Skeletal muscle satellite cell (primary cell): Measurements from ENCODE around the gene PPP1R3G.
A peak's percentile ranks its signal among the peaks of the same experiment; 100 is the strongest.

Source experiments
- H3K27me3 ChIP-seq: 2 replicates; pipeline ENCODE4 v1.7.0; 2013; ENCODE audit warnings: low read length; ENCODE audit not compliant: control insufficient read depth, insufficient read depth
- H3K36me3 ChIP-seq: 2 replicates; pipeline ENCODE4 v1.7.0; 2013; ENCODE audit warnings: mild to moderate bottlenecking, control low read depth, low read length; ENCODE audit not compliant: insufficient read depth
- H3K4me1 ChIP-seq: 2 replicates; pipeline ENCODE4 v1.7.0; 2013; ENCODE audit warnings: low read length; ENCODE audit not compliant: control insufficient read depth, insufficient read depth
- H3K4me2 ChIP-seq: 2 replicates; pipeline ENCODE4 v1.7.0; 2013; ENCODE audit warnings: mild to moderate bottlenecking, low read length
- H3K4me3 ChIP-seq: 2 replicates; pipeline ENCODE4 v1.7.0; 2013; ENCODE audit warnings: low read length
- H3K9ac ChIP-seq: 2 replicates; pipeline ENCODE4 v1.7.0; 2013; ENCODE audit warnings: mild to moderate bottlenecking, low read depth, low read length, moderate library complexity
- H3K9me3 ChIP-seq: replicated peaks from 2 replicates; pipeline ENCODE4 v1.7.0; 2013; ENCODE audit warnings: mild to moderate bottlenecking, control low read depth, low read length

PPP1R3G gene

GRCh38 chr6:5085648-5086293, 630 bp downstream of the PPP1R3G start:
- peaks cover 28% of the 10 kb centered on the region for H3K27me3 ChIP-seq
- H3K4me2 ChIP-seq = peak overlapping the region; percentile 95
- no peaks in the 10 kb centered on the region for H3K9me3 ChIP-seq
- H3K36me3 ChIP-seq = no peaks in the 10 kb centered on the region
- H3K9ac ChIP-seq = peak overlapping the region; percentile 76
- peaks cover 34% of the 10 kb centered on the region for H3K4me1 ChIP-seq
- H3K4me3 ChIP-seq = peak overlapping the region; percentile 79

- Histone ChIP-seq H3K9me3 (no peaks in the 10 kb centered on the region), H3K4me2 (peak overlapping the region; percentile 95), H3K9ac (no peak overlapping the region), H3K4me3 (peak overlapping the region; percentile 79), H3K36me3 (no peaks in the 10 kb centered on the region), H3K4me1 (peaks cover 34% of the 10 kb centered on the region), H3K27me3 (peaks cover 34% of the 10 kb centered on the region)
These were observed 1.3 kb downstream of the PPP1R3G start for GRCh38 chr6:5086294-5086890.

- Histone ChIP-seq H3K36me3 (no peaks in the 10 kb centered on the region), H3K9me3 (no peaks in the 10 kb centered on the region), H3K4me1 (peaks cover 26% of the 10 kb centered on the region), H3K27me3 (peaks cover 42% of the 10 kb centered on the region), H3K4me3 (no peak overlapping the region), H3K9ac (no peak overlapping the region), H3K4me2 (no peak overlapping the region)
These were observed 2.2 kb downstream of the PPP1R3G start for GRCh38 chr6:5087389-5087788.

- H3K36me3 ChIP-seq = no peaks in the 10 kb centered on the region
- no peak overlapping the region for H3K4me3 ChIP-seq
- no peak overlapping the region for H3K4me2 ChIP-seq
- H3K4me1 ChIP-seq = peaks cover 20% of the 10 kb centered on the region
- no peak overlapping the region for H3K9ac ChIP-seq
- H3K9me3 ChIP-seq = no peaks in the 10 kb centered on the region
- peaks cover 54% of the 10 kb centered on the region for H3K27me3 ChIP-seq
These were observed 3.6 kb downstream of the PPP1R3G start for GRCh38 chr6:5088780-5089179.

GRCh38 chr6:5089481-5090438, 4.6 kb downstream of the PPP1R3G start:
- no peak overlapping the region for H3K4me3 ChIP-seq
- no peak overlapping the region for H3K4me2 ChIP-seq
- H3K36me3 ChIP-seq = no peaks in the 10 kb centered on the region
- H3K9me3 ChIP-seq = no peaks in the 10 kb centered on the region
- peaks cover 15% of the 10 kb centered on the region for H3K4me1 ChIP-seq
- H3K27me3 ChIP-seq = peaks cover 54% of the 10 kb centered on the region
- no peak overlapping the region for H3K9ac ChIP-seq

GRCh38 chr6:5090603-5091002, 5.5 kb downstream of the PPP1R3G start:
- Histone ChIP-seq H3K9me3 (no peaks in the 10 kb centered on the region), H3K4me1 (peaks cover 18% of the 10 kb centered on the region), H3K36me3 (no peaks in the 10 kb centered on the region), H3K27me3 (peaks cover 54% of the 10 kb centered on the region), H3K4me3 (no peak overlapping the region), H3K9ac (no peak overlapping the region), H3K4me2 (no peak overlapping the region)

- H3K9me3 ChIP-seq = no peaks in the 10 kb centered on the region
These were observed 6.3 kb downstream of the PPP1R3G start for GRCh38 chr6:5091210-5092069.

GRCh38 chr6:5093231-5094015, 8.3 kb downstream of the PPP1R3G start:
- Histone ChIP-seq H3K27me3 (peaks cover 49% of the 10 kb centered on the region), H3K4me2 (no peak overlapping the region), H3K36me3 (no peaks in the 10 kb centered on the region), H3K9me3 (no peaks in the 10 kb centered on the region), H3K4me3 (no peak overlapping the region), H3K9ac (no peak overlapping the region), H3K4me1 (peaks cover 11% of the 10 kb centered on the region)

More at GRCh38 chr6:5091210-5092069, 6.3 kb downstream of the PPP1R3G start:
- Histone ChIP-seq H3K27me3 (peaks cover 52% of the 10 kb centered on the region), H3K36me3 (no peaks in the 10 kb centered on the region), H3K4me2 (no peak overlapping the region), H3K4me1 (peaks cover 11% of the 10 kb centered on the region), H3K4me3 (no peak overlapping the region), H3K9ac (no peak overlapping the region)

- peaks cover 46% of the 10 kb centered on the region for H3K27me3 ChIP-seq
- H3K36me3 ChIP-seq = no peaks in the 10 kb centered on the region
- H3K4me3 ChIP-seq = no peak overlapping the region
- H3K9me3 ChIP-seq = no peaks in the 10 kb centered on the region
- peak overlapping the region; percentile 61 for H3K4me2 ChIP-seq
- H3K9ac ChIP-seq = no peak overlapping the region
- H3K4me1 ChIP-seq = peaks cover 11% of the 10 kb centered on the region
These were observed 9.2 kb downstream of the PPP1R3G start for GRCh38 chr6:5094327-5094726.

GRCh38 chr6:5095236-5095635, 10.1 kb downstream of the PPP1R3G start:
- peak overlapping the region; percentile 61 for H3K4me2 ChIP-seq
- no peak overlapping the region for H3K9ac ChIP-seq
- peaks cover 11% of the 10 kb centered on the region for H3K4me1 ChIP-seq
- no peaks in the 10 kb centered on the region for H3K36me3 ChIP-seq
- H3K9me3 ChIP-seq = no peaks in the 10 kb centered on the region
- H3K4me3 ChIP-seq = no peak overlapping the region
- H3K27me3 ChIP-seq = peaks cover 42% of the 10 kb centered on the region
